Transverse colon (tissue), 4 donors: ENCODE data around the gene SCAP. TPM values are rescaled to one million over a fixed set of nuclear protein-coding genes. Genes with fewer than 3 reads are reported as not detected.

Experiments used
- DNase-seq: peaks from one replicate; pipeline ENCODE4 v3.0.0-alpha.2; 2019
- H3K27ac ChIP-seq, 4 donors: fragments of 200-600 bp; sonication (generic); 2 replicates each; pipeline ENCODE4 v1.5.1; 2016 to 2018; ENCODE audit warnings: inconsistent platforms in 4 of 4
- H3K27me3 ChIP-seq: fragments of 200-600 bp; sonication (generic); 2 replicates; pipeline ENCODE4 v1.5.1; 2017; ENCODE audit warnings: inconsistent platforms
- H3K36me3 ChIP-seq, 4 donors: fragments of 200-600 bp; sonication (generic); 2 replicates each; pipeline ENCODE4 v1.5.1; 2017 to 2019; ENCODE audit warnings: inconsistent platforms in 4 of 4
- H3K4me1 ChIP-seq, 4 donors: fragments of 200-600 bp; sonication (generic); 2 replicates each; pipeline ENCODE4 v1.5.1; 2017 to 2020; ENCODE audit warnings: inconsistent platforms in 4 of 4
- H3K4me3 ChIP-seq, 4 donors: fragments of 200-600 bp; sonication (generic); 1 replicate in 1 of 4; 2 replicates in 3 of 4; pipeline versions ENCODE4 v1.5.1 to v1.6.1; 2017 to 2019; ENCODE audit warnings: inconsistent platforms in 4 of 4
- H3K9me3 ChIP-seq, 2 donors: fragments of 200-600 bp; sonication (generic); 2 replicates each; pipeline ENCODE4 v1.5.1; 2017 to 2019; ENCODE audit warnings: inconsistent platforms in 2 of 2
- CTCF ChIP-seq, 5 experiments: fragments of 200-600 bp in 3 of 5; fragments of 450-650 bp in 2 of 5; sonication (generic) in 3 of 5; IDR thresholded peaks; 1 replicate in 2 of 5; 2 replicates in 3 of 5; pipeline ENCODE4 v1.5.1; 2016 to 2017; ENCODE audit warnings: antibody characterized with exemption in 5 of 5, inconsistent platforms in 3 of 5, mild to moderate bottlenecking in 2 of 5, moderate library complexity in 1 of 5
- EP300 ChIP-seq: sonication (generic); formaldehyde crosslinking; IDR thresholded peaks from one replicate; pipeline ENCODE4 v1.6.1; 2017; ENCODE audit warnings: antibody characterized with exemption, low read depth
- POLR2A ChIP-seq: fragments of 450-650 bp; IDR thresholded peaks from one replicate; pipeline ENCODE4 v1.6.1; 2016; ENCODE audit warnings: antibody characterized with exemption, mild to moderate bottlenecking, moderate library complexity
- POLR2AphosphoS5 ChIP-seq, 3 donors: sonication (generic); formaldehyde crosslinking; IDR thresholded peaks; one replicate each; pipeline ENCODE4 v1.6.1; 2016; ENCODE audit warnings: antibody characterized with exemption in 3 of 3
- WGBS, 2 donors: methylation state at CpG; one replicate each; pipeline ENCODE4 v1.1.5; 2018; ENCODE audit warnings: low coverage in 1 of 2; 5-methylcytosine and 5-hydroxymethylcytosine counted together
- in situ Hi-C, 4 donors: fragments of 200-750 bp; cut with MboI; loops; one replicate each; pipeline versions ENCODE4 v1.15.0 to v1.15.1; 2017; ENCODE audit warnings: low sequenced_read_pairs in 3 of 4, low pct_ligation_motif_present in 1 of 4, low pct_unique_long_range_greater_than_20kb in 1 of 4
- intact Hi-C: fragments of 100-400 bp; cut with DNase I; formaldehyde crosslinking; loops from one replicate; pipeline ENCODE4 v1.15.1; 2023; ENCODE audit warnings: low total_unique reads
- total RNA-seq, 4 donors: library from RNA; depleted of rRNA; stranded (reverse); fragments of >200 nt; gene quantifications; one replicate each; pipeline ENCODE4 v1.1.0, GENCODE V29; 2016

Gene SCAP
- total RNA-seq, 4 donors from 2014 or later, result 160 to 288 (median 198) TPM

GRCh38 chr3:47422743-47423142 is 53.0 kb downstream of the SCAP start:
- no peak for DNase-seq
- Histone ChIP-seq H3K27ac (peak overlapping the region; percentile 59 to 78 (median 70)), H3K4me3 (no peak overlapping the region), H3K36me3 (no peaks in the 10 kb centered on the region), H3K27me3 (no peaks in the 10 kb centered on the region), H3K9me3 (no peaks in the 10 kb centered on the region), H3K4me1 (peaks cover 15 to 33% (median 30%) of the 10 kb centered on the region in 4 donors)
- 87 to 93% methylated on average over 3 to 9 of the region's 9 CpGs for WGBS, 2 donors
- intact Hi-C loops (no loop called here), in situ Hi-C loops (loop anchor here in 2 of 4 donors (5.0 to 25.0 kb wide), 3 partner anchors 50 to 365 kb away; partner anchors contain the start of genes SCAP (in 1 of the 2) and SMARCC1 (in 1 of the 2))
- no peak for TF ChIP-seq POLR2AphosphoS5 (IDR thresholded peaks at IDR 0.05)

- peak; percentile 53 for DNase-seq
- intact Hi-C loops (loop anchor here (1.0 kb wide), 1 partner anchor 54 kb away; no protein-coding TSS in a partner anchor), in situ Hi-C loops (loop anchor here in 2 of 4 donors (5.0 to 25.0 kb wide), 3 partner anchors 50 to 365 kb away; partner anchors contain the start of genes SCAP (in 1 of the 2) and SMARCC1 (in 1 of the 2))
- no peak overlapping the region for H3K4me3 ChIP-seq
- H3K9me3 ChIP-seq, result no peaks in the 10 kb centered on the region
- peak overlapping the region; percentile 59 to 78 (median 70) for H3K27ac ChIP-seq
- TF ChIP-seq POLR2AphosphoS5 (IDR thresholded peaks at IDR 0.05), result peak in 1 of 3 donors; percentile 29
- TF ChIP-seq CTCF (IDR thresholded peaks at IDR 0.05), result peak in 4 of 5 experiments; percentile 16 to 44 (median 24)
- no peak for TF ChIP-seq EP300
- no peak for TF ChIP-seq POLR2A
- peaks cover 15 to 33% (median 30%) of the 10 kb centered on the region in 4 donors for H3K4me1 ChIP-seq
- no peaks in the 10 kb centered on the region for H3K27me3 ChIP-seq
- H3K36me3 ChIP-seq, result peaks cover 0 to 5% (median 0%) of the 10 kb centered on the region in 4 donors
- WGBS, 2 donors, result 75% methylated on average over 13 of the region's 13 CpGs; no CpG with 5 or more reads in 1 of the 2 donors
Measured at GRCh38 chr3:47421741-47422649, 53.7 kb downstream of the SCAP start.

GRCh38 chr3:47420511-47421484 is 54.9 kb downstream of the SCAP start:
- in situ Hi-C loops, result loop anchor here in 2 of 4 donors (5.0 to 25.0 kb wide), 3 partner anchors 52 to 367 kb away; partner anchors contain the start of genes SCAP (in 1 of the 2) and SMARCC1 (in 1 of the 2)
- H3K27ac ChIP-seq, result peak overlapping the region; percentile 59 to 78 (median 70)
- no peaks in the 10 kb centered on the region for H3K9me3 ChIP-seq
- peaks cover 15 to 31% (median 29%) of the 10 kb centered on the region in 4 donors for H3K4me1 ChIP-seq
- peak; percentile 93 for DNase-seq
- no peak for TF ChIP-seq EP300
- peak in 1 of 3 donors; percentile 20 for TF ChIP-seq POLR2AphosphoS5 (IDR thresholded peaks at IDR 0.05)
- peak; percentile 89 to 99 (median 94) for TF ChIP-seq CTCF (IDR thresholded peaks at IDR 0.05)
- no peak for TF ChIP-seq POLR2A
- H3K36me3 ChIP-seq, result peaks cover 0 to 5% (median 0%) of the 10 kb centered on the region in 4 donors
- no peak overlapping the region for H3K4me3 ChIP-seq
- intact Hi-C loops, result loop anchor here (1.0 kb wide), 1 partner anchor 56 kb away; no protein-coding TSS in a partner anchor
- 0 to 64% methylated on average over 1 to 29 of the region's 29 CpGs for WGBS, 2 donors
- no peaks in the 10 kb centered on the region for H3K27me3 ChIP-seq

- Histone ChIP-seq H3K9me3 (no peaks in the 10 kb centered on the region), H3K27me3 (no peaks in the 10 kb centered on the region), H3K27ac (no peak overlapping the region), H3K36me3 (peaks cover 0 to 10% (median 0%) of the 10 kb centered on the region in 4 donors), H3K4me1 (peaks cover 15 to 24% (median 22%) of the 10 kb centered on the region in 4 donors), H3K4me3 (no peak overlapping the region)
- no peak for TF ChIP-seq EP300
- no peak for TF ChIP-seq POLR2AphosphoS5 (IDR thresholded peaks at IDR 0.05)
- TF ChIP-seq CTCF (IDR thresholded peaks at IDR 0.05), result no peak
- no peak for TF ChIP-seq POLR2A
- in situ Hi-C loops, result loop anchor here in 2 of 4 donors (5.0 to 25.0 kb wide), 3 partner anchors 52 to 367 kb away; partner anchors contain the start of genes SCAP (in 1 of the 2) and SMARCC1 (in 1 of the 2)
- DNase-seq, result no peak
- intact Hi-C loops, result no loop called here
- WGBS, 2 donors, result 75% methylated on average over 1 of the region's 5 CpGs; no CpG with 5 or more reads in 1 of the 2 donors
Measured at GRCh38 chr3:47420044-47420430, 55.7 kb downstream of the SCAP start.
